ENCODE data around the gene CCSER1.

The CCSER1 gene

DNA sequence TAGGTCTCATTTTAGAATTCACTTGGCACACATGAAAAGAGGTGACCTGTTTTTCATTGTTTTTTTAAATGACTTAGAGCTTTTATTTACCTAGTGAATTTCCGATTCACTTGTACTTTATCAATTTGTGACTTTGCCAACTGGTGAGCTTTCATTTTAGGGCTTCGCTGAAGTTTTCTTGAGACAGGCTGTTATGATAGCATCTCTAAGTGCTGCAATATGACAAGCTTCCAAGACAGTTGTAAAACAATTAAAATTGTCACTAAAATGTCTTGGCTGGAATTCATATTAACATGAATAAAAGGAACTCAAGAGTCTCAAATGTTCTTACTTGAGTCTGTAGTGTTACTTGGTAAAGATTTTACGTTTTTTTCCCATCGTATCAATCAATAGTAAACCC lies 1344.9 kb downstream of the CCSER1 start:
- no peaks in the 10 kb centered on the region for H3K79me2 ChIP-seq (ENCODE audit: insufficient read depth, low read length)
- no peaks in the 10 kb centered on the region for H3K4me1 ChIP-seq (ENCODE audit: insufficient read depth, low read length, poor library complexity, severe bottlenecking)
- TF ChIP-seq EZH2phosphoT487 (IDR thresholded peaks at IDR 0.05; ENCODE audit: borderline replicate concordance), result no peak
- TF ChIP-seq, protein P1, sequence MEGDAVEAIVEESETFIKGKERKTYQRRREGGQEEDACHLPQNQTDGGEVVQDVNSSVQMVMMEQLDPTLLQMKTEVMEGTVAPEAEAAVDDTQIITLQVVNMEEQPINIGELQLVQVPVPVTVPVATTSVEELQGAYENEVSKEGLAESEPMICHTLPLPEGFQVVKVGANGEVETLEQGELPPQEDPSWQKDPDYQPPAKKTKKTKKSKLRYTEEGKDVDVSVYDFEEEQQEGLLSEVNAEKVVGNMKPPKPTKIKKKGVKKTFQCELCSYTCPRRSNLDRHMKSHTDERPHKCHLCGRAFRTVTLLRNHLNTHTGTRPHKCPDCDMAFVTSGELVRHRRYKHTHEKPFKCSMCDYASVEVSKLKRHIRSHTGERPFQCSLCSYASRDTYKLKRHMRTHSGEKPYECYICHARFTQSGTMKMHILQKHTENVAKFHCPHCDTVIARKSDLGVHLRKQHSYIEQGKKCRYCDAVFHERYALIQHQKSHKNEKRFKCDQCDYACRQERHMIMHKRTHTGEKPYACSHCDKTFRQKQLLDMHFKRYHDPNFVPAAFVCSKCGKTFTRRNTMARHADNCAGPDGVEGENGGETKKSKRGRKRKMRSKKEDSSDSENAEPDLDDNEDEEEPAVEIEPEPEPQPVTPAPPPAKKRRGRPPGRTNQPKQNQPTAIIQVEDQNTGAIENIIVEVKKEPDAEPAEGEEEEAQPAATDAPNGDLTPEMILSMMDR (conservative IDR thresholded peaks at IDR 0.05; ENCODE audit: low read length), result no peak
- H3K9me3 ChIP-seq (ENCODE audit: insufficient read depth, low read depth, low read length), result no peaks in the 10 kb centered on the region
- H4K20me1 ChIP-seq (ENCODE audit: insufficient read depth, low read length, poor library complexity, severe bottlenecking), result no peaks in the 10 kb centered on the region
- no peak overlapping the region for H3K9ac ChIP-seq (ENCODE audit: low read depth, low read length, poor library complexity, severe bottlenecking)
- no peak overlapping the region for H3K4me2 ChIP-seq (ENCODE audit: low read depth, low read length, poor library complexity, severe bottlenecking)
- no peaks in the 10 kb centered on the region for H3K27me3 ChIP-seq (ENCODE audit: insufficient read depth, low read length, poor library complexity, severe bottlenecking)
- no peaks in the 10 kb centered on the region for H3K9me2 ChIP-seq (replicated peaks; ENCODE audit: low read depth, low read length)
- H2AFZ ChIP-seq (ENCODE audit: low read length), result no peak overlapping the region
- H3K36me3 ChIP-seq (ENCODE audit: insufficient read depth, low read length), result no peaks in the 10 kb centered on the region
- H3K4me3 ChIP-seq (ENCODE audit: low read length, poor library complexity, severe bottlenecking), result no peak overlapping the region
- no peaks in the 10 kb centered on the region for H3F3A ChIP-seq (ENCODE audit: low read depth)

DNA sequence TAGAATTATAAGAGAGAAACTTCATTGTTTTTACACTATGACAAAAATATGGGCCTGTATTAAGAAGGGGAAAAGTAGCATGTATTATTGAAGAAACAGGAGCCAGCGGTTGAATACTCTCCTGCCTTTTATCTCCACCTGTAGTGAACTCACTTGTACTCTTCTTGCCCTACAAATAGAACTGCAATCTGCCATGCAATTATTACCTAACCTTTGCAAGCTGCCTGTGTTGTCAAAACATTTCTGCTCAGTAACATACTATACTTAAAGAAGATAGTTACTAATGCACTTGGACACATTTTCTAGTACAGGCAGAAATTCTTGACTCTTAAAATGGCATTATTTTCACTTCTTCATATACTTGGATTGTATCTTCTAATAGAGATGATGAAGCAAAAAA lies 1358.2 kb downstream of the CCSER1 start:
- no peaks in the 10 kb centered on the region for H3K27me3 ChIP-seq (ENCODE audit: insufficient read depth, low read length, poor library complexity, severe bottlenecking)
- no peaks in the 10 kb centered on the region for H3K4me1 ChIP-seq (ENCODE audit: insufficient read depth, low read length, poor library complexity, severe bottlenecking)
- no peak overlapping the region for H2AFZ ChIP-seq (ENCODE audit: low read length)
- H3K36me3 ChIP-seq (ENCODE audit: insufficient read depth, low read length), result no peaks in the 10 kb centered on the region
- H3K9me2 ChIP-seq (replicated peaks; ENCODE audit: low read depth, low read length), result no peaks in the 10 kb centered on the region
- no peaks in the 10 kb centered on the region for H4K20me1 ChIP-seq (ENCODE audit: insufficient read depth, low read length, poor library complexity, severe bottlenecking)
- H3K4me2 ChIP-seq (ENCODE audit: low read depth, low read length, poor library complexity, severe bottlenecking), result no peak overlapping the region
- H3K4me3 ChIP-seq (ENCODE audit: low read length, poor library complexity, severe bottlenecking), result no peak overlapping the region
- H3F3A ChIP-seq (ENCODE audit: low read depth), result no peaks in the 10 kb centered on the region
- TF ChIP-seq EZH2phosphoT487 (IDR thresholded peaks at IDR 0.05; ENCODE audit: borderline replicate concordance), result no peak
- TF ChIP-seq, protein P1 (conservative IDR thresholded peaks at IDR 0.05; ENCODE audit: low read length), result no peak
- H3K79me2 ChIP-seq (ENCODE audit: insufficient read depth, low read length), result no peaks in the 10 kb centered on the region
- no peak overlapping the region for H3K9ac ChIP-seq (ENCODE audit: low read depth, low read length, poor library complexity, severe bottlenecking)
- no peaks in the 10 kb centered on the region for H3K9me3 ChIP-seq (ENCODE audit: insufficient read depth, low read depth, low read length)

- Histone ChIP-seq H3K79me2 (ENCODE audit: insufficient read depth, low read length) (no peaks in the 10 kb centered on the region), H2AFZ (ENCODE audit: low read length) (no peak overlapping the region), H3F3A (ENCODE audit: low read depth) (no peaks in the 10 kb centered on the region), H3K27me3 (ENCODE audit: insufficient read depth, low read length, poor library complexity, severe bottlenecking) (no peaks in the 10 kb centered on the region), H3K9me2 (replicated peaks; ENCODE audit: low read depth, low read length) (no peaks in the 10 kb centered on the region), H3K4me3 (ENCODE audit: low read length, poor library complexity, severe bottlenecking) (no peak overlapping the region), H3K9me3 (ENCODE audit: insufficient read depth, low read depth, low read length) (no peaks in the 10 kb centered on the region), H3K4me1 (ENCODE audit: insufficient read depth, low read length, poor library complexity, severe bottlenecking) (no peaks in the 10 kb centered on the region), H3K4me2 (ENCODE audit: low read depth, low read length, poor library complexity, severe bottlenecking) (no peak overlapping the region), H3K36me3 (ENCODE audit: insufficient read depth, low read length) (no peaks in the 10 kb centered on the region), H4K20me1 (ENCODE audit: insufficient read depth, low read length, poor library complexity, severe bottlenecking) (no peaks in the 10 kb centered on the region), H3K9ac (ENCODE audit: low read depth, low read length, poor library complexity, severe bottlenecking) (no peak overlapping the region)
- TF ChIP-seq, protein P1 (conservative IDR thresholded peaks at IDR 0.05; ENCODE audit: low read length), result no peak
- no peak for TF ChIP-seq EZH2phosphoT487 (IDR thresholded peaks at IDR 0.05; ENCODE audit: borderline replicate concordance)
These were observed 1361.8 kb downstream of the CCSER1 start for GRCh38 chr4:91488946-91489345.

All from Loucy (cell line).